K562 (cell line): Measurements from ENCODE around the gene PUM1. TPM values are rescaled to one million over a fixed set of nuclear protein-coding genes. Genes with fewer than 3 reads are reported as not detected.
A peak's percentile ranks its signal among the peaks of the same experiment; 100 is the strongest.

ENCODE experiments used
- CBFA2T3 ChIP-seq: fragments of 450-650 bp; IDR thresholded peaks from 2 replicates; pipeline ENCODE4 v1.6.1; 2017
- E2F6 ChIP-seq, 2 experiments: IDR thresholded peaks; 2 replicates each; pipeline ENCODE4 v1.6.1; 2011; ENCODE audit warnings: borderline replicate concordance in 1 of 2, control low read depth in 1 of 2, low read depth in 1 of 2, low read length in 1 of 2, mild to moderate bottlenecking in 1 of 2, mixed read lengths in 1 of 2, moderate library complexity in 1 of 2; ENCODE audit not compliant: insufficient read depth in 1 of 2, insufficient read length in 1 of 2, poor library complexity in 1 of 2, severe bottlenecking in 1 of 2; ENCODE audit errors: extremely low read depth in 1 of 2
- ERF ChIP-seq: fragments of 450-650 bp; formaldehyde crosslinking; IDR thresholded peaks from 2 replicates; pipeline ENCODE4 v1.4.0; 2020; ENCODE audit warnings: mild to moderate bottlenecking, mixed read lengths
- FIP1L1 ChIP-seq: fragments of 200-400 bp; formaldehyde crosslinking; IDR thresholded peaks from 2 replicates; pipeline ENCODE4 v1.6.1; 2018; ENCODE audit warnings: mild to moderate bottlenecking, low read depth, low read length; ENCODE audit not compliant: poor library complexity, severe bottlenecking
- GMEB1 ChIP-seq: fragments of 250-450 bp; sonication (Bioruptor Pico); IDR thresholded peaks from 2 replicates; pipeline ENCODE4 v1.4.0; 2020; ENCODE audit warnings: mild to moderate bottlenecking
- ILK ChIP-seq: fragments of 450-650 bp; IDR thresholded peaks from 2 replicates; pipeline ENCODE4 v1.6.1; 2016; ENCODE audit warnings: missing genetic modification characterization, low read depth, mild to moderate bottlenecking, missing compliant biosample characterization, moderate library complexity, borderline replicate concordance
- MCM7 ChIP-seq, 2 experiments: fragments of 450-650 bp; IDR thresholded peaks; 2 replicates each; pipeline ENCODE4 v1.6.1; 2016 to 2018
- NBN ChIP-seq: fragments of 450-650 bp; IDR thresholded peaks from 2 replicates; pipeline ENCODE4 v1.6.1; 2016; ENCODE audit warnings: low read depth, mild to moderate bottlenecking
- NR2C1 ChIP-seq, 2 experiments: fragments of 450-650 bp; IDR thresholded peaks; 2 replicates each; pipeline ENCODE4 v1.6.1; 2017; ENCODE audit warnings: mild to moderate bottlenecking in 2 of 2, antibody characterized with exemption in 1 of 2, inconsistent platforms in 1 of 2, missing compliant biosample characterization in 1 of 2, missing genetic modification characterization in 1 of 2
- POLR2AphosphoS2 ChIP-seq: IDR thresholded peaks from 2 replicates; pipeline ENCODE4 v1.6.1; 2012; ENCODE audit warnings: low read length, improper control_type of control experiment
- RREB1 ChIP-seq: fragments of 250-450 bp; sonication (Bioruptor Pico); IDR thresholded peaks from 2 replicates; pipeline ENCODE4 v1.4.0; 2020
- polyA plus RNA-seq, 8 experiments: library from polyadenylated mRNA; depleted of rRNA in 4 of 8; stranded (reverse) in 5 of 8; unstranded in 3 of 8; fragments of >200 nt; fragmentation: Nextera tagmentation in 2 of 8; fragmentation: Illumina TruSeq in 1 of 8; extraction: Ambion mirVana in 2 of 8; extraction: Trizol in 1 of 8; gene quantifications; 2 replicates each; pipeline versions ENCODE4 v1.2.1 to v1.2.3, GENCODE V29; 2011 to 2014; ENCODE audit warnings: inconsistent platforms in 1 of 8, missing spikeins in 1 of 8
- total RNA-seq, 7 experiments: library from RNA; depleted of rRNA in 6 of 7; stranded (reverse); fragments of >200 nt in 6 of 7; fragmentation: Illumina TruSeq in 2 of 7; extraction: Trizol in 2 of 7; gene quantifications; 2 replicates each; pipeline versions ENCODE4 v1.2.1 to v1.2.3, GENCODE V29; 2011 to 2021; ENCODE audit warnings: low replicate concordance in 1 of 7
- TF ChIP-seq, protein P1 (sequence below): fragments of 450-650 bp; conservative IDR thresholded peaks from 2 replicates; pipeline ENCODE4 v1.6.1; 2016; ENCODE audit warnings: missing genetic modification characterization, low read depth, mild to moderate bottlenecking, control low read depth, missing compliant biosample characterization
- TF ChIP-seq, protein P2 (sequence below): fragments of 250-450 bp; sonication (Bioruptor Pico); IDR thresholded peaks from 2 replicates; pipeline ENCODE4 v1.8.0; 2021; ENCODE audit warnings: moderate library complexity, mild to moderate bottlenecking, inconsistent platforms

The PUM1 gene
- total and polyA plus RNA-seq, 9 of the 15 experiments (the other 6 are each of a cell fraction or from before 2014, with no cell fraction given): 37.7 to 104 (median 55.7) TPM

GRCh38 chr1:30887485-30888315, 177.8 kb downstream of the PUM1 start (continued):
- no peak for TF ChIP-seq NR2C1 (IDR thresholded peaks at IDR 0.05)
- peak; percentile 62 for TF ChIP-seq NR2C1 (tag; IDR thresholded peaks at IDR 0.05)
- no peak for TF ChIP-seq MCM7 (IDR thresholded peaks at IDR 0.05)
- no peak for TF ChIP-seq E2F6 (IDR thresholded peaks at IDR 0.05; ENCODE audit: borderline replicate concordance in 1 of 2, extremely low read depth in 1 of 2, insufficient read depth in 1 of 2, insufficient read length in 1 of 2, low read depth in 1 of 2, low read length in 1 of 2, poor library complexity in 1 of 2, severe bottlenecking in 1 of 2)
- no peak for TF ChIP-seq FIP1L1
- TF ChIP-seq ERF (CRISPR knock-in tag): peak; percentile 13; the same call in 1 of the 2 replicates
- peak; percentile 80; the same call in 1 of the 2 replicates for TF ChIP-seq RREB1 (CRISPR knock-in tag)
- 0 out of 2 replicates have a peak, but pooled peaks have one; percentile 17 for TF ChIP-seq NBN
- TF ChIP-seq, protein P1, sequence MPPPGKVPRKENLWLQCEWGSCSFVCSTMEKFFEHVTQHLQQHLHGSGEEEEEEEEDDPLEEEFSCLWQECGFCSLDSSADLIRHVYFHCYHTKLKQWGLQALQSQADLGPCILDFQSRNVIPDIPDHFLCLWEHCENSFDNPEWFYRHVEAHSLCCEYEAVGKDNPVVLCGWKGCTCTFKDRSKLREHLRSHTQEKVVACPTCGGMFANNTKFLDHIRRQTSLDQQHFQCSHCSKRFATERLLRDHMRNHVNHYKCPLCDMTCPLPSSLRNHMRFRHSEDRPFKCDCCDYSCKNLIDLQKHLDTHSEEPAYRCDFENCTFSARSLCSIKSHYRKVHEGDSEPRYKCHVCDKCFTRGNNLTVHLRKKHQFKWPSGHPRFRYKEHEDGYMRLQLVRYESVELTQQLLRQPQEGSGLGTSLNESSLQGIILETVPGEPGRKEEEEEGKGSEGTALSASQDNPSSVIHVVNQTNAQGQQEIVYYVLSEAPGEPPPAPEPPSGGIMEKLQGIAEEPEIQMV (tag): peak; percentile 45; the same call in 1 of the 2 replicates
- 0 out of 2 replicates have a peak, but pooled peaks have one; percentile 12 for TF ChIP-seq GMEB1 (CRISPR knock-in tag)
- TF ChIP-seq ILK: no peak
- TF ChIP-seq, protein P2, sequence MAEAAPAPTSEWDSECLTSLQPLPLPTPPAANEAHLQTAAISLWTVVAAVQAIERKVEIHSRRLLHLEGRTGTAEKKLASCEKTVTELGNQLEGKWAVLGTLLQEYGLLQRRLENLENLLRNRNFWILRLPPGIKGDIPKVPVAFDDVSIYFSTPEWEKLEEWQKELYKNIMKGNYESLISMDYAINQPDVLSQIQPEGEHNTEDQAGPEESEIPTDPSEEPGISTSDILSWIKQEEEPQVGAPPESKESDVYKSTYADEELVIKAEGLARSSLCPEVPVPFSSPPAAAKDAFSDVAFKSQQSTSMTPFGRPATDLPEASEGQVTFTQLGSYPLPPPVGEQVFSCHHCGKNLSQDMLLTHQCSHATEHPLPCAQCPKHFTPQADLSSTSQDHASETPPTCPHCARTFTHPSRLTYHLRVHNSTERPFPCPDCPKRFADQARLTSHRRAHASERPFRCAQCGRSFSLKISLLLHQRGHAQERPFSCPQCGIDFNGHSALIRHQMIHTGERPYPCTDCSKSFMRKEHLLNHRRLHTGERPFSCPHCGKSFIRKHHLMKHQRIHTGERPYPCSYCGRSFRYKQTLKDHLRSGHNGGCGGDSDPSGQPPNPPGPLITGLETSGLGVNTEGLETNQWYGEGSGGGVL (CRISPR knock-in tag): no peak
- TF ChIP-seq POLR2AphosphoS2: no peak
- no peak for TF ChIP-seq CBFA2T3
